Tibial artery (tissue), 4 donors: ENCODE results near the gene DLG2.

Experiments used
- DNase-seq, 2 donors: peaks; one replicate each; pipeline ENCODE4 v3.0.0-alpha.2; 2019
- H3K27ac ChIP-seq, 2 donors: fragments of 200-600 bp; sonication (generic) in 1 of 2; 1 replicate in 1 of 2; 2 replicates in 1 of 2; pipeline ENCODE4 v1.5.1; 2018 to 2019; ENCODE audit warnings: mild to moderate bottlenecking in 1 of 2
- H3K27me3 ChIP-seq, 2 donors: fragments of 200-600 bp; sonication (generic) in 1 of 2; one replicate each; pipeline versions ENCODE4 v1.5.1 to v1.6.0; 2016 to 2019
- H3K36me3 ChIP-seq, 3 donors: fragments of 200-600 bp; sonication (generic) in 2 of 3; one replicate each; pipeline ENCODE4 v1.5.1; 2016 to 2019; ENCODE audit warnings: mild to moderate bottlenecking in 2 of 3
- H3K4me1 ChIP-seq, 4 donors: fragments of 200-600 bp; sonication (generic) in 2 of 4; 1 replicate in 3 of 4; 2 replicates in 1 of 4; pipeline ENCODE4 v1.5.1; 2016 to 2019
- H3K4me3 ChIP-seq, 2 donors: fragments of 200-600 bp; sonication (generic) in 1 of 2; 1 replicate in 1 of 2; 2 replicates in 1 of 2; pipeline ENCODE4 v1.5.1; 2018 to 2019; ENCODE audit warnings: mild to moderate bottlenecking in 2 of 2
- H3K9me3 ChIP-seq, 3 donors: fragments of 200-600 bp; sonication (generic) in 1 of 3; one replicate each; pipeline ENCODE4 v1.5.1; 2016 to 2019
- intact Hi-C: fragments of 100-400 bp; cut with DNase I; formaldehyde crosslinking; loops from one replicate; pipeline ENCODE4 v1.15.0; 2023; ENCODE audit warnings: low total_unique reads
- TF ChIP-seq, protein P1 (sequence below), 2 experiments: fragments of 200-600 bp in 1 of 2; fragments of 450-650 bp in 1 of 2; IDR thresholded peaks; one replicate each; pipeline ENCODE4 v1.5.1; 2017 to 2019; ENCODE audit warnings: antibody characterized with exemption in 2 of 2, mild to moderate bottlenecking in 1 of 2, moderate library complexity in 1 of 2

Gene DLG2

DNA sequence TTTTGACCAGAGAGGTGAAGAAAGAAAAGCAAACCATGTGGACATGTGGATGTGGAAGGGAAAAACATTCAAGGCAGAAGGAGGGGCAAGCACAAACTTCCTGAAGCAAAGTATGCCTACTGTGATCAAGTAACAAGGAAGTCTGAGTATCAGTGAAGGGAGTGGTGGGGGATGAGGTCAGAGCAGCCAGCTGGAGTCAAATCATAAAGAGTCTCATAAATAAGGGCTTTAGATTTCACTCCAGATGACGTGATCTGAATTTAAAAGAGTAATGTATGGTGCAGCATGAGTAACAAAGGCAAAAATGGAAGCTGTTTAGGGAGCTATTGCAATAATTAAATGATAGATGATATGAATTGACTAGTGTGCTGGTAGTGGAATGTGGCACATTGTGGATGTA is 1675.6 kb downstream of the DLG2 start:
- no peaks in the 10 kb centered on the region for H3K36me3 ChIP-seq
- no peak for DNase-seq
- intact Hi-C loops = no loop called here
- H3K27me3 ChIP-seq = no peaks in the 10 kb centered on the region
- H3K4me3 ChIP-seq = no peak overlapping the region
- TF ChIP-seq, protein P1, sequence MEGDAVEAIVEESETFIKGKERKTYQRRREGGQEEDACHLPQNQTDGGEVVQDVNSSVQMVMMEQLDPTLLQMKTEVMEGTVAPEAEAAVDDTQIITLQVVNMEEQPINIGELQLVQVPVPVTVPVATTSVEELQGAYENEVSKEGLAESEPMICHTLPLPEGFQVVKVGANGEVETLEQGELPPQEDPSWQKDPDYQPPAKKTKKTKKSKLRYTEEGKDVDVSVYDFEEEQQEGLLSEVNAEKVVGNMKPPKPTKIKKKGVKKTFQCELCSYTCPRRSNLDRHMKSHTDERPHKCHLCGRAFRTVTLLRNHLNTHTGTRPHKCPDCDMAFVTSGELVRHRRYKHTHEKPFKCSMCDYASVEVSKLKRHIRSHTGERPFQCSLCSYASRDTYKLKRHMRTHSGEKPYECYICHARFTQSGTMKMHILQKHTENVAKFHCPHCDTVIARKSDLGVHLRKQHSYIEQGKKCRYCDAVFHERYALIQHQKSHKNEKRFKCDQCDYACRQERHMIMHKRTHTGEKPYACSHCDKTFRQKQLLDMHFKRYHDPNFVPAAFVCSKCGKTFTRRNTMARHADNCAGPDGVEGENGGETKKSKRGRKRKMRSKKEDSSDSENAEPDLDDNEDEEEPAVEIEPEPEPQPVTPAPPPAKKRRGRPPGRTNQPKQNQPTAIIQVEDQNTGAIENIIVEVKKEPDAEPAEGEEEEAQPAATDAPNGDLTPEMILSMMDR (IDR thresholded peaks at IDR 0.05) = no peak
- no peaks in the 10 kb centered on the region for H3K4me1 ChIP-seq
- no peak overlapping the region for H3K27ac ChIP-seq
- H3K9me3 ChIP-seq = no peaks in the 10 kb centered on the region

DNA sequence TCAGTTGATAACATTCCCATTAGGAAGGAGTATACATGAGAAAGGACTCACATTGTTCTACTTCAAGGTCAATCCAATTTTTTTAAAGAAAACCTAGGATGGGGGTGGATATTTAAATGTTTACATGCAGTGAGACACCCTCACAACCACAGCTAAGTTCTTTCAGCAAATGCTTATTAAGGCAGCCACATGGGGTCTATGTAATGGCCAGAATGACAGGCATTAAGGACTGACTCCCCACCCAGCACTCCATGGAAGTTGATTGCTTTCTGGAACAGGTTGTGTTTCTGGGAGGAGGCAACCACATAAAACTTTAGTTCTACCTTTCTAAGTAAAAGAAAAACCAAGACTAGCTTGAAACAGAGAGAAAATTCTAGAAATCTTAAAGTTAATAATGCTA is 1678.9 kb downstream of the DLG2 start:
- H3K27ac ChIP-seq = no peak overlapping the region
- no peak overlapping the region for H3K4me3 ChIP-seq
- H3K27me3 ChIP-seq = no peaks in the 10 kb centered on the region
- DNase-seq = no peak
- TF ChIP-seq, protein P1 (IDR thresholded peaks at IDR 0.05) = no peak
- no peaks in the 10 kb centered on the region for H3K36me3 ChIP-seq
- H3K9me3 ChIP-seq = no peaks in the 10 kb centered on the region
- intact Hi-C loops = no loop called here
- no peaks in the 10 kb centered on the region for H3K4me1 ChIP-seq

DNA sequence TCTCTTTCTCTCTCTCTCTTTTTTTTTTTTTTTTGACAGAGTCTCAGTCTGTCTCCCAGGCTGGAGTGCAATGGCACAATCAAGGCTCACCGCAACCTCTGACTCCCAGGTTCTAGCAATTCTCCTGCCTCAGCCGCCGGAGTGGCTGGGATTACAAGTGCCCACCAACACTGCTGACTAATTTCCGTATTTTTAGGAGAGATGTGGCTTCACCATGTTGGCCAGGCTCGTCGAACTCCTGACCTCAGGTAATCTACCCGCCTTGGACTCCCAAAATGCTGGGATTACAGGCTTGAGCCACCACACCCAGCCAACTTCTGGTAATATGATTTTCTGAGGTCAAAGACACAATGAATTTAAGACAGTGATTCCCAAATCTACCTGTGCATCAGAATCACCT is 1681.2 kb downstream of the DLG2 start:
- no peak overlapping the region for H3K4me3 ChIP-seq
- DNase-seq = no peak
- H3K4me1 ChIP-seq = no peaks in the 10 kb centered on the region
- no peaks in the 10 kb centered on the region for H3K36me3 ChIP-seq
- no peak overlapping the region for H3K27ac ChIP-seq
- H3K9me3 ChIP-seq = no peaks in the 10 kb centered on the region
- TF ChIP-seq, protein P1 (IDR thresholded peaks at IDR 0.05) = no peak
- H3K27me3 ChIP-seq = no peaks in the 10 kb centered on the region
- intact Hi-C loops = no loop called here

DNA sequence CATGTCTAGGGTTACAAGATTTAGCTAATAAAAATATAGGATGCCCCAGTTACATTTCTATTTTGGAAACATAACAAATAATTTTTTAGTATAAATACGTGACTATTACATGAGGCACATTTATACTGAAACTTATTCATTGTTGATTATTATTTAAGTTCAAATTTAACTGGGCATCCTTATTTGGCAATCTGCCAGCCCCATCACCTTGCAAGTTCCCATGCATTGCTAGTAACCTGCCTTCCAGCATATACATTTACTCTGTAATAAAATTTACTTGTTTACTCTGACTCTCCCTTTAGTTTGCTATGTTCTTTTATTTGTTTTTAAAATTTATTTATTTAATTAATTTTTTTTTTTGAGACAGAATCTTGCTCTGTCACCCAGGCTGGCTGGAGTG is 1686.1 kb downstream of the DLG2 start:
- no peak overlapping the region for H3K4me3 ChIP-seq
- H3K36me3 ChIP-seq = no peaks in the 10 kb centered on the region
- no peak overlapping the region for H3K27ac ChIP-seq
- DNase-seq = no peak
- no peaks in the 10 kb centered on the region for H3K27me3 ChIP-seq
- H3K9me3 ChIP-seq = no peaks in the 10 kb centered on the region
- intact Hi-C loops = no loop called here
- H3K4me1 ChIP-seq = no peaks in the 10 kb centered on the region
- TF ChIP-seq, protein P1 (IDR thresholded peaks at IDR 0.05) = no peak

DNA sequence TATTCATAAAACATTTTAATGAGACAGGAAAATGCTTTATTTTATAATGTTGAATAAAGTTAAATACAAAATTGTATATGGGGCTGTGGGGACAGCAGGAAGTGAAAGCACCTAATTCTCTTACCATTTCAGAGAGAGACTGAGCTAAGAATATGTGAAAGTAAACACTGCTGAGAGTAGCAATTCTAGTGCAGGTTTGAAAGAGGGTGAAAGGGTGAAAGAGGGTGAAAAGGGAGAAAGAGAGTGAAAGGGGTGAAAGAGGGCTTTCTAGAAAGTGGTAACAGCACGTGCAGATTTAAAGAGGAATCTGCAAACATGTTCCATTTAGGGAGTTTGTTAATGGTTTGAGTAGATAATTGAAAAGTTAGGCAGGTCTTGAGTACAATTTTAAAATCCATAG is 1689.0 kb downstream of the DLG2 start:
- H3K4me3 ChIP-seq = no peak overlapping the region
- DNase-seq = no peak
- H3K27ac ChIP-seq = no peak overlapping the region
- H3K36me3 ChIP-seq = no peaks in the 10 kb centered on the region
- H3K27me3 ChIP-seq = no peaks in the 10 kb centered on the region
- TF ChIP-seq, protein P1 (IDR thresholded peaks at IDR 0.05) = no peak
- no peaks in the 10 kb centered on the region for H3K4me1 ChIP-seq
- intact Hi-C loops = no loop called here
- no peaks in the 10 kb centered on the region for H3K9me3 ChIP-seq

DNA sequence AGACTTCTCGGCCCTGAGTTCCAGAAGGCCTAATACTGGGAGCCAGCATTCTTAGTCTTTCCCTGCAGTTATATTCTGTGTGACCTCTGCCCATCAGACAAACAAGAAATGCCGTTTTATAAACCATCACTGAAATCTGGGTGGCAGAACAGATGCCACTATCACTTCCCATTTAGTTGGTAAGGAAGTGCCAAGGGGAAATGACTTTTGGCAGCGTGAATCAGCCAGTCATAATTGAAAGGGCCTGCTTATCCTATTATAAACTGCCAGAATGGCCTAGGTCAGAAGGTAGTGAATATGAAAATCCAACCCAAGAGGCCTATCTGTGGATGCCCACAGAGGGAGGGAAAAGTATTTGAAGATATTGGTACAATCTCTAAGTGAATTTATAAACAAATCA is 1694.1 kb downstream of the DLG2 start:
- intact Hi-C loops = no loop called here
- TF ChIP-seq, protein P1 (IDR thresholded peaks at IDR 0.05) = no peak

More for the DNA sequence above, 1694.1 kb downstream of the DLG2 start:
- Histone ChIP-seq H3K27me3 (no peaks in the 10 kb centered on the region), H3K9me3 (no peaks in the 10 kb centered on the region), H3K27ac (no peak overlapping the region), H3K36me3 (no peaks in the 10 kb centered on the region), H3K4me3 (no peak overlapping the region), H3K4me1 (no peaks in the 10 kb centered on the region)
- no peak for DNase-seq
